HEK293T (cell line): Measurements from ENCODE around the gene TLN1.

Source experiments
- ARNT ChIP-seq: fragments of 450-650 bp; IDR thresholded peaks from 2 replicates; pipeline ENCODE4 v1.6.1; 2017; ENCODE audit warnings: mild to moderate bottlenecking
- SP1 ChIP-seq: fragments of 450-650 bp; IDR thresholded peaks from 2 replicates; pipeline ENCODE4 v1.6.1; 2017

- TF ChIP-seq SP1, result no peak
- TF ChIP-seq ARNT, result no peak
These were observed 43.1 kb downstream of the TLN1 start for GRCh38 chr9:35688558-35689541.
